ENCODE results near the gene CDHR2.

CDHR2 gene

GRCh38 chr5:176548967-176549444 is at the start of gene CDHR2:
CDHR2 (plus strand) TSS chr5:176549342; CDS start chr5:176565353, 16,011 bp downstream.
- no peak within 1 kb of the TSS for H3K4me3 ChIP-seq (ENCODE audit: low read depth, low read length)
- no peak for DNase-seq (ENCODE audit: low read depth)

- no peak overlapping the region for H3K4me3 ChIP-seq (ENCODE audit: low read depth, low read length)
- DNase-seq (ENCODE audit: low read depth), result no peak
These were observed 48.6 kb upstream of the CDHR2 start for GRCh38 chr5:176500511-176500910.

GRCh38 chr5:176501333-176501732 is 47.8 kb upstream of the CDHR2 start:
- no peak overlapping the region for H3K4me3 ChIP-seq (ENCODE audit: low read depth, low read length)
- DNase-seq (ENCODE audit: low read depth), result peak; percentile 73

GRCh38 chr5:176503496-176503895 is 45.6 kb upstream of the CDHR2 start:
- H3K4me3 ChIP-seq (ENCODE audit: low read depth, low read length), result no peak overlapping the region
- DNase-seq (ENCODE audit: low read depth), result no peak

GRCh38 chr5:176507911-176508310 is 41.2 kb upstream of the CDHR2 start:
- no peak overlapping the region for H3K4me3 ChIP-seq (ENCODE audit: low read depth, low read length)
- DNase-seq (ENCODE audit: low read depth), result no peak

GRCh38 chr5:176508603-176509002 is 40.5 kb upstream of the CDHR2 start:
- no peak for DNase-seq (ENCODE audit: low read depth)
- H3K4me3 ChIP-seq (ENCODE audit: low read depth, low read length), result no peak overlapping the region

GRCh38 chr5:176513788-176514187 is 35.4 kb upstream of the CDHR2 start:
- no peak for DNase-seq (ENCODE audit: low read depth)
- no peak overlapping the region for H3K4me3 ChIP-seq (ENCODE audit: low read depth, low read length)

GRCh38 chr5:176514244-176514950 is 34.7 kb upstream of the CDHR2 start:
- H3K4me3 ChIP-seq (ENCODE audit: low read depth, low read length), result no peak overlapping the region
- no peak for DNase-seq (ENCODE audit: low read depth)

GRCh38 chr5:176515396-176515795 is 33.7 kb upstream of the CDHR2 start:
- DNase-seq (ENCODE audit: low read depth), result no peak
- no peak overlapping the region for H3K4me3 ChIP-seq (ENCODE audit: low read depth, low read length)

- DNase-seq (ENCODE audit: low read depth), result no peak
- no peak overlapping the region for H3K4me3 ChIP-seq (ENCODE audit: low read depth, low read length)
These were observed 32.0 kb upstream of the CDHR2 start for GRCh38 chr5:176517053-176517661.

- DNase-seq (ENCODE audit: low read depth), result no peak
- no peak overlapping the region for H3K4me3 ChIP-seq (ENCODE audit: low read depth, low read length)
These were observed 29.1 kb upstream of the CDHR2 start for GRCh38 chr5:176519810-176520720.

GRCh38 chr5:176521286-176521685 is 27.9 kb upstream of the CDHR2 start:
- DNase-seq (ENCODE audit: low read depth), result no peak
- no peak overlapping the region for H3K4me3 ChIP-seq (ENCODE audit: low read depth, low read length)

GRCh38 chr5:176521699-176522263 is 27.4 kb upstream of the CDHR2 start:
- no peak for DNase-seq (ENCODE audit: low read depth)

GRCh38 chr5:176524138-176524537 is 25.0 kb upstream of the CDHR2 start:
- no peak overlapping the region for H3K4me3 ChIP-seq (ENCODE audit: low read depth, low read length)
- no peak for DNase-seq (ENCODE audit: low read depth)

More at GRCh38 chr5:176521699-176522263, 27.4 kb upstream of the CDHR2 start:
- no peak overlapping the region for H3K4me3 ChIP-seq (ENCODE audit: low read depth, low read length)

GRCh38 chr5:176524987-176525386 is 24.2 kb upstream of the CDHR2 start:
- no peak overlapping the region for H3K4me3 ChIP-seq (ENCODE audit: low read depth, low read length)
- no peak for DNase-seq (ENCODE audit: low read depth)

GRCh38 chr5:176525677-176526076 is 23.5 kb upstream of the CDHR2 start:
- H3K4me3 ChIP-seq (ENCODE audit: low read depth, low read length), result no peak overlapping the region

GRCh38 chr5:176526462-176526861 is 22.7 kb upstream of the CDHR2 start:
- H3K4me3 ChIP-seq (ENCODE audit: low read depth, low read length), result no peak overlapping the region

More at GRCh38 chr5:176525677-176526076, 23.5 kb upstream of the CDHR2 start:
- no peak for DNase-seq (ENCODE audit: low read depth)

GRCh38 chr5:176527246-176528222 is 21.6 kb upstream of the CDHR2 start:
- no peak for DNase-seq (ENCODE audit: low read depth)
- H3K4me3 ChIP-seq (ENCODE audit: low read depth, low read length), result no peak overlapping the region

More at GRCh38 chr5:176526462-176526861, 22.7 kb upstream of the CDHR2 start:
- DNase-seq (ENCODE audit: low read depth), result no peak

Data from skeletal muscle cell (primary cell).